Fibroblast of upper back skin (primary cell): ENCODE data around the gene NKX6-2.
A peak's percentile ranks its signal among the peaks of the same experiment; 100 is the strongest.
"Not testable (repeated sequence)": the region's sequence is repeated elsewhere in the genome, so short reads cannot be mapped to it uniquely, and the experiment has no call there.

ENCODE experiments used
- DNase-seq: peaks from one replicate; pipeline ENCODE4 v3.0.0-alpha.2; 2013

NKX6-2 gene

GRCh38 chr10:132812520-132812919 lies 26.6 kb upstream of the NKX6-2 start:
- no peak for DNase-seq

- DNase-seq, result no peak
Observed at GRCh38 chr10:132811891-132812481, 26.0 kb upstream of the NKX6-2 start.

GRCh38 chr10:132810807-132811700 lies 25.1 kb upstream of the NKX6-2 start:
- DNase-seq, result no peak

- no peak for DNase-seq
Observed at GRCh38 chr10:132810141-132810806, 24.3 kb upstream of the NKX6-2 start.

- no peak for DNase-seq
Observed at GRCh38 chr10:132809232-132810140, 23.5 kb upstream of the NKX6-2 start.

GRCh38 chr10:132808383-132809231 lies 22.7 kb upstream of the NKX6-2 start:
- DNase-seq, result no peak

- no peak for DNase-seq
Observed at GRCh38 chr10:132807621-132808049, 21.7 kb upstream of the NKX6-2 start.

GRCh38 chr10:132806561-132807003 lies 20.6 kb upstream of the NKX6-2 start:
- no peak for DNase-seq

GRCh38 chr10:132806110-132806509 lies 20.2 kb upstream of the NKX6-2 start:
- DNase-seq, result peak; percentile 31

- no peak for DNase-seq
Observed at GRCh38 chr10:132805599-132805998, 19.7 kb upstream of the NKX6-2 start.

GRCh38 chr10:132804785-132805426 lies 19.0 kb upstream of the NKX6-2 start:
- DNase-seq, result no peak

- no peak for DNase-seq
Observed at GRCh38 chr10:132804287-132804686, 18.3 kb upstream of the NKX6-2 start.

GRCh38 chr10:132803416-132804210 lies 17.7 kb upstream of the NKX6-2 start:
- no peak for DNase-seq

- no peak for DNase-seq
Observed at GRCh38 chr10:132802694-132803320, 16.9 kb upstream of the NKX6-2 start.

GRCh38 chr10:132802048-132802447 lies 16.1 kb upstream of the NKX6-2 start:
- no peak for DNase-seq

GRCh38 chr10:132799865-132800264 lies 13.9 kb upstream of the NKX6-2 start:
- DNase-seq, result no peak

- DNase-seq, result no peak
Observed at GRCh38 chr10:132798876-132799275, 12.9 kb upstream of the NKX6-2 start.

- DNase-seq, result no peak
Observed at GRCh38 chr10:132798403-132798802, 12.5 kb upstream of the NKX6-2 start.

- DNase-seq, result not testable (repeated sequence)
Observed at GRCh38 chr10:132797986-132798385, 12.0 kb upstream of the NKX6-2 start.

GRCh38 chr10:132796846-132797245 lies 10.9 kb upstream of the NKX6-2 start:
- no peak for DNase-seq
